ENCODE data around the gene NPEPL1.

DNA sequence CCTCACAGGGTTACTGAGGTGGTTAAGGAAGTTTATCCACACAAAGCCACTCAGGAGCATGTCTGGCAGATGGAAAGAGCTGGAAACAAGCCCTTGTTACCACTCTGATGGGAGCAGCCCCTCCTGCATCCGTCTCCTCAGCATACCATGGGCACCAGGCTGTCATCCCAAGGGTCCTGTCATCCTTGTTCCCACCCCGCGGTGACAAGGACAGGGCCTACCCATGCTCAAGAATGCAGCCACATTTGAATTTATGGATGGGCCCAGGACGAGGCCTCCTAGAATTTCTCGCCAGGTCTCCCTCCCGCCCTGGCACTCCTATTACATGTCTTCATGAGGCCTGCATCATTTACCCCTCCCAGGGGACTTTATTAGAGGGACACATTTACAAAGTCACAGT lies 60.0 kb downstream of the NPEPL1 start:
- TF ChIP-seq YY1 (IDR thresholded peaks at IDR 0.05; ENCODE audit: insufficient read depth, insufficient read length): no peak
- TF ChIP-seq ZNF274 (IDR thresholded peaks at IDR 0.05; ENCODE audit: low read depth, low read length): no peak
- no peak for TF ChIP-seq SUZ12 (IDR thresholded peaks at IDR 0.05; ENCODE audit: extremely low read depth, insufficient read depth, insufficient read length)
